HG03460 (cell line): Measurements from ENCODE around the gene MINAR1.
"Not testable (repeated sequence)": the region's sequence is repeated elsewhere in the genome, so short reads cannot be mapped to it uniquely, and the experiment has no call there.

ENCODE experiments used
- ATAC-seq: cut with Tn5 transposase; IDR thresholded peaks from one replicate; pipeline ENCODE4 v1.9.1; 2021; ENCODE audit not compliant: unreplicated experiment

MINAR1 gene, protein sequence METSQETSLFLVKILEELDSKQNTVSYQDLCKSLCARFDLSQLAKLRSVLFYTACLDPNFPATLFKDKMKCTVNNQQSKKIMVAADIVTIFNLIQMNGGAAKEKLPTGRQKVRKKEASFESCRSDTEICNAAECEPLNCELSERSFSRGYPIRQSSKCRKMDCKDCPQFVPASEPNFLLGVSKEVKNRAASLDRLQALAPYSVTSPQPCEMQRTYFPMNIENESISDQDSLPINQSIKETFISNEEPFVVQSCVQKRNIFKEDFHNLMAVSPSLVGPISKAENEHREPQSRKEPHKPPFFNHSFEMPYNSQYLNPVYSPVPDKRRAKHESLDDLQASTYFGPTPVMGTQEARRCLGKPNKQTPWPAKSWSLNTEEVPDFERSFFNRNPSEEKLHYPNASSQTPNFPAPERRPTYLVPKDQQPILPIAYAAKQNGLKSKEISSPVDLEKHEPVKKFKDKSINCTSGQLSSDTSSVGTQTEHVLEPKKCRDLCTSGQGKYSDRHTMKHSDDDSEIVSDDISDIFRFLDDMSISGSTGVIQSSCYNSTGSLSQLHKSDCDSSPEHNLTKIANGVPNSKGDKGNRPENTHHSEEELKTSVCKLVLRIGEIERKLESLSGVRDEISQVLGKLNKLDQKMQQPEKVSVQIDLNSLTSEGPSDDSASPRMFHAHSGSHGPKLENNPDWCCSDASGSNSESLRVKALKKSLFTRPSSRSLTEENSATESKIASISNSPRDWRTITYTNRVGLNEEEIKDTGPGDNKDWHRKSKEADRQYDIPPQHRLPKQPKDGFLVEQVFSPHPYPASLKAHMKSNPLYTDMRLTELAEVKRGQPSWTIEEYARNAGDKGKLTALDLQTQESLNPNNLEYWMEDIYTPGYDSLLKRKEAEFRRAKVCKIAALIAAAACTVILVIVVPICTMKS

DNA sequence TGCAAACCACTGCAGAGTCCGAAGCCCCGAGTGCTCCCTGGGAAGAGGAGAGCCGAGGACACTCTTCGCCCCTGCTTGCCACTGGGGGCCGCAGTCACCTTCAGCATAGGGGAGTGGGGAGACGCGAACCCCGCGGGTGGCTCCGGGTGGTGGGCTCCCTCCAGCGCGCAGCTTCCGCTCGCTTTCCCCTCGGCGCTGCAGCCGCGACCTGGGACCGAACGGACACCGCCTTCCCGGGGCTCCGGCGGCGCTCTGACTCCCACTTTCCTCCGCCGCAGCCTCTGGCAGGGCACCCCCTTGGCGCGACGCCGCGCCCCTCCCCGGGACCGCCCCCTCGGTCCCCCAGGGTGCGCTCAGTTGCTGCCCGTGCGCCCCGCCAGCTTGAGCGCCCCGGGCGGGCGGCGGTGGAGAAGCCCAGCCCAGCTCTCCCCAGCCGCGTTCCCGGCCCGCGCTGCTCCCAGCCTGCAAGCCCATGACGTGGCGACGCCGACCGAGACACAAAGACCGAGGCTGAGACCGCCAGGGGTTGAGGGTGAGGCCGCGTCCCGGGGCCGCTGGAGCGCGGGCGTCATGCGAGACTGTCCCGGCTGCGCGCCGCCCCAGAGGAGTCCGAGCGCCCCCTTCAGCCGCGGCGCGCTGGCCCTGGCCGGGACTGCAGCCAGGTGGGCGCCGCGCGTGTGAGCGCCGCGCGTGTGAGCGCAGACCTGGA is at the start of gene MINAR1:
MINAR1 (plus strand) TSS at position 701 of the 709 bp plus-strand sequence. CDS start 23,812 bp downstream, outside the sequence.
- ATAC-seq, result no peak

DNA sequence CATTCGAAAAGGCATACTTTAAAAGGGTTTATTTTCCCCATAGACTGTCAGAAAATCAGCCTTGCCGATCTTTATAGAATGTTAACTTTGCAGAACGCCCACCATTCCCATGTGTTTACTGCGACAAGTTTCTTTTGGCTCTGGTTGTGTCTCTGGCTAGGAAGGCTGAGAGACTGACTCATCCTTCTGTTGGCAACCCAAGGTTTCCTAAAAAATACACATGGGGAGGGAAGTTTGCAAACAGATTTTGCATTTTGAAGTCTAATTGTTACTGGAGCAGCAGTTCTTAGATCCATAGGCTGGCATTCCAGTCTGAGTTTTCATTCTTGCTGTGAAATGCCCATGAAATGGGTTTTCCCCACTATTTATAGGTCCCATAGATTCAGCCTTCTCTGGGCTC is 37.9 kb upstream of the MINAR1 start:
- no peak for ATAC-seq

DNA sequence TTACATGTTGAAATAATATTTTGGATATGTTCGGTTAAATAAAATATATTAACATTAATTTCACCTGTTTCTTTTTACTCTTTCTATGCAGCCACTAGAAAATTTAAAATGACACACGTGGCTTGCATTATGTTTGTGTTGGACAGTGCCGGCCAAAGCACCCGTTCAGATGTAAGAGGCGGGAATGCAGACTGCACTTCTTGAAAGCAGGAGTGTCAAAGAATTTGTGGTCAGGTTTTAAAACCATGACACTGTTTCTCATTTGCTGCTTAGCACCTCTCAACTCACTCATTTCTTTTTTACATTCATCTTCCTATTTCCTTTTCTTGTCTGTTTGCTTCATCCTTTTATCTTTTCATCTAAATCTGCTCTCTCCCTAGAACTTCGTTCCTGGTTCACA is 35.3 kb upstream of the MINAR1 start:
- ATAC-seq, result no peak

DNA sequence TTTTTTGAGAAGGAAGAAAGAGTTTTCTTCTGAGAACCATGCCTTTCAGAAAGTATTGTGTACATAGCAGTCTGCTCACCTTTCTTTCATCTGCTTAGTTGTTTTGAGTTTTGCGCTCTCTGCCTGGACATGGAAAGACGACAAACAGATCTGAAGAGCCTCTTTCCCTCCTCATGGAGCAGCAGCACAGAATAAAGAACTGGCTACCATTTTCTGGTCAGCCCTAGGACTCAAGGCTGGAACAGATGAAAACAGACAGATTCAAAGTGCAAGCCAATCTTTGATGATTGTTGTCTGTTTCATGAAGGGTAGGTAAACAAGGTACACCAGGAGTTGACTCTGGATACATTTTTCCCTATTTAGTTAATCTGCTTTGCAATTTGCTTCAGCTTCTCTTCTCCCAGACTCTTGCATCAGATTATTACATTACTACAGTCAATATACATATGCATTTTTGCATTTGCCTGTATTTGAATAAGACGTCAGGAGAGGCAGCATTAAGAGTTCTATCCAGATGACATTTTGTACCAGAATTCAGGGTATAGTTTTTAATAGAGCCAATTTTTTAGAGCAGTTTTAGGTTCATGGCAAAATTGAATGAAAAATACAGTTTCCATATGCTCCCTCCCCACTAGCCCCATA is 34.7 kb upstream of the MINAR1 start:
- no peak for ATAC-seq

DNA sequence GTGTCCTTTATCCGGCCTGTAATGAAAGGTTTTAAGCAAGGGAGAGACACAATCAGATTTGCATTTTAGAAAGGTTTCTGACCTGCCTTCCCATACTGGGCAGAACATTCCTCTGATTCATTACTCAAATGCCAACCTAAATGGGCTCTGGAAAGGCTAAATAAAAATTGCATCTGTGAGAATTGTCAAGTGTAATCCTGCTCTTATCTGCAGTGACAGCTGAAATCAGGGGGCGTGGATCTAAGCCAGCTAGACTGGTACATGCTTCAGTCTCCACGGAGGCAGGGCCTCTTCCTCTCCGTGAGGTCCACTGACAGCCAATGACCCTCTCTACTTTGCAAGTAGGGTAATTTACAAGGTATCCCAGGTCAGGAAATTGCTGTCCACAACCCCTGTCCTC is 32.5 kb upstream of the MINAR1 start:
- no peak for ATAC-seq

DNA sequence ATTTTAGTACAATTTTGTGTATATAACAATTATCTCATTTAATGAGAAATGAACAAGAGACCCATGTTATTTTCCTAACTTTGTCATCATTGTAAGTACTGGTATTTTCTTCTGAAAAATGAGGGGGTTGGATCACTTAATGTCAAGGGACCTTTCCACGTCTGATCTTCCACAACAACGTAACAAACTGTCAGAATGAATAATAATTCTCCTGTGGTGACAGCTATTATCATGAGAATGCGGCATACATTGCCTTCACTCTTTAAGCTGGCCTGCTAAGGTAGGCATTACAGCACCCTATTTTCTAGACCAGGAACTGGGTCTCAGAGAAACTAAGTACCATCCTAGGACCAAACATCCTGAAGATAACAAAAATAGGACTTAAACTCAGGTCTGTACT is 31.5 kb upstream of the MINAR1 start:
- ATAC-seq, result no peak

DNA sequence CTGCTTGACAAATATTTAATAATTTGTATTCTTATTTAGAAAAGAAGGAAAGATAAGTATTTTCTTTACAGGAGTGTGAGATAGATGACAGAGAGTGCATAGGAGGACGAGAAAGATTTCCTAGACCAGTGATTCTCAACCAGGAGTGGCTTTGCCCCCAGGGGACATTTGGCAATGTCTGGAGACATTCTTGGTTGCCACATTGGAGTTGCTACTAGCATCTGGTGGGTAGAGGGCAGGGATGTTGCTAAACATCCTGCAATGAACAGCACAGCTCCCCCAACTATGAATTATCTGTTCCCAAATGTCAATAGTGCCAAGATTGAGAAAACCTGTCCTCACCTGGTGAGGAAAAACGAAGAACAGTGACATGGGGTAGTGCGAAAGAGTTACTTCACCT is 30.8 kb upstream of the MINAR1 start:
- ATAC-seq, result no peak

DNA sequence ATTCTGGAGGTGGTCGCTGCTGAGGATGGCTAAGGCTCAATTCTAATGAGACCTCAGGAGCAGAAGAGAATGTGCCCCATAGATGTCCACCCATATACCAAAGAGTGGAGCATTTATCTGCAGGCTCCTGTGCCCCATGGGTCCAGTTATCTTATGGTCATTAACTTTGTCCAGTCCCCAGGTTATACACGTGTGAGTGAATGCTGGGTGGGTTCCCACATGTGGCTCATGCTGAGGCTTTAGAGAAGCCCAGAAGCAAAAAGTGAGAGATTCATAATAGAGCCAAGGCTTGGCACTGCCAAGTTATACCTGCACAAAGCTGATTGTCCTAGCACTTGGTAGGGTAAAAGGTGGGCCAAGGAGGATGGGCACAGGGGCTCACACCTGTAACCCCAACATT is 30.0 kb upstream of the MINAR1 start:
- no peak for ATAC-seq

DNA sequence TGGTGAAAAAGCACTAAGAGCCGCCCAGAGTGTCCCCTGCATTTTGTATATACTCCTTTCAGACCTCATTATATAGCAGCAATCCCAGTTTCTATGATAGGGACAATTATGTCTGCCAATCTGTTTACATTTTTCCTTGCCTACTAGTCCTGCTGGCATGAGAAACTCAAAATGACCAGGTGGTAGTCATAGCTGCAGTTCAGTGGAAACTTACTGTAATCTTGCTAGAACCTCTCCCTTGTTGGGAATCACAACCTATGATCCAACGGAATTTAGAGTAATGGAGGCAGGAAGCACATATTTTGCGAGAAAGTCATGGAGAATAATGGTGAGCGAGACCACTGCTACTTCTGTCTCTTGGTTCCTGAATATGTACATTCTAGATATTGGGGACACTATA is 28.6 kb upstream of the MINAR1 start:
- no peak for ATAC-seq

DNA sequence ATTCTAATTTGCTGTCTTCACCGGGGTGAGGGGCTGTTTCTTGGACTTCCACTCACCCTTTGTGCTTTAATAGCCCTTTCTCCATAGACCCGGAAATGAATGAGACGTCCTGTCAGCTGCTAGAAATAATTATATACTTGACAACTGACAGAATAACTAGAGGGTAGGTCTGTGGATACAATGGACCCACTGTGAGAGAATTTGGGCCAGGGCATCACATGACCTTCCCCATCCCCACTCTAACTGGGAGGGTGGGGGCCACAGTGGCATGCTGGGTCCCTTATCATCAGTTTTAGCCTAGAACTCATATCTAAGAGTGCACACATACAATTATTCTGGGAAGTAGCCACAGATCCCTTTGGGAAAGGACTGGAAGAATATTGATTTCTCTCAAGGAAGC is 25.9 kb upstream of the MINAR1 start:
- no peak for ATAC-seq

DNA sequence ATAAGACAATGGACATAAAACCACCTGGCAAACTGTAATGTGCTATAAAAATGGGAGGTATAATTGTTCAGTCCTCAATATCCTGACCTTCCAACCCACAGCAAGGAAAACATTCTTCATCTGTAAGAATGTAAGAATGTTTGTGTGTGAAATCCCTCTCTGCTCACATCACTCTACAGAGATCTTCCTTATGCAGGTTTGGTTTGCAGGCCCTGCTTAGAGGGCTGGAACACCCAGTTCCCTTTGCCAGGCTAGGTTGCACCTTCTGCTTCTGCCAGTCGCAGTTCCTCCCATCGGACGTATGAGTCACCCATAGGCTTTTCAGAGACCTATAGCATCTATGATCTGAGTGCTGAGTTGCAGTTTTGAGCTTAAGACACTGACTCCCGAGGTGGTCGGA is 24.1 kb upstream of the MINAR1 start:
- ATAC-seq, result no peak

DNA sequence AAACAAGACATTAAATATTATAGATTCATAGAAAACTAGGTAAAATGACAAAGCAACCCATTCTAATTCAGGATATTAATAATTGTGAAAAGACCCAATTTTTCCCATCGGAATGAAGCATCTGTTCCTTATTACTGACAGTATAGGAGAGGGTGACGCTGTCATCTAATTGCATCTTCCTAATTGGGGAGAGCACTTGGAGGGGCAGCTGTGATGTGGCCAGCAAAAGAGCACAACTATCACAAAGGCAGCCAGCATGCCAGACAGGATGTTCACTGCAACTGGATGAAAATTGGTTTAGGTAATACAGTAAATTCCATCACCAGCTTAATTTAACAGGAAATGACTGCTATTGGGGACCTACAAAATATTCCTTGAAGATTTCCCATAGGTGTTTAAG is 21.9 kb upstream of the MINAR1 start:
- ATAC-seq, result no peak

DNA sequence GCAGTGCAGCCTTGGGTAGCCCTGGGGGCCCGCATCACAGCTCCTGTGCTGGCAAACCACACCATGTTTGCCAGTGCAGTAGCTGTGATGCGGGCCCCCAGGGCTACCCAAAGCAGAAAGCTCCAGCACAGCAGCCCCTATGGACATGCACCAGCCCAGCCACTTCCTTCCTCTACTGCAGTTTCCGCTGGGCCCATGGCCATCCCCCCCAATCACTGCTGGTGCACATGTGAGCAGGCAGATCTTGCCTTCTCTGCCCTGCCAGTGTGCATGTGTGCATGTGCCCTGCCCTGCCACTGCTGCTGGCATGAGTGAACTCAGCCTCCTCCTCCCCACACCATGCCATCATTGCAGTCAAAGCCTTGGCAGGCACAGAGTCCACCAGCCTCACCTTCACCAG is 20.1 kb upstream of the MINAR1 start:
- ATAC-seq, result no peak

DNA sequence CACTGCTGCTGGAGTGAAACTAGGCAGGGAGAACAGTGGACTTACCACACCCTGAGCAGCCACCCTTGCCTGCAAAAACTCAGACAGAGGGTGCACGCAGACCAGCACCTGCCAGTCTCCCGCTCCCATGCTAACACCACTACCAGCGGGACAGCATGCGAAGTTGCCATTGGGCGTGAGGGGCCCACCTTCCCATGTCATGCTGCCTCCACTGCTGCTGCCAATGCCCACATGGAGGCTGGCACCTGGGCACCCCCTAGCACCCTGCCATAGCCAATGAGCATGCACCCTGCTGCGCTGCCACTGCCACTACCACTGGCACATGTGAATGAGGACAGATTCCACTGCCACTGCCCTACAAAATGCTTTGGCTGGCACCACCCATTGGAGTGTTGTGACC is 19.7 kb upstream of the MINAR1 start:
- no peak for ATAC-seq

DNA sequence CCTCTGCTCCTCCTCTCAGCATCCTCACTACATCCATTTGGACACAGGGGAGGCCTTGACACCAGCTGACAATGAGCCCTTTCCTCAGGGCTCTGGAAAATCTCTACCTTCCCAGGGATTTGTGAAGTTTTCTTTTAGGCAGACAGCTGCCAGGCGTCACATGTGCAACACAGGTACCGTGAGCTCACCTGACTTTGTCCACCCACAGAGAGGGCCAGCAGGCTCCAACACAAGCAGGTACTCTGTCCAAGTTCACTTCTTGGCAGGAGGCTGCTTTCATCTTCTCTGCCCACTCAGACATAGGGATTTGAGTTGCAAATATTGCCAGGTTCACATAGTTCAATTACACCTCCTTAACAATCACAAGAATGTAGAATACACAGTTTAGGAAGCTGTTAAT is 15.3 kb upstream of the MINAR1 start:
- no peak for ATAC-seq

DNA sequence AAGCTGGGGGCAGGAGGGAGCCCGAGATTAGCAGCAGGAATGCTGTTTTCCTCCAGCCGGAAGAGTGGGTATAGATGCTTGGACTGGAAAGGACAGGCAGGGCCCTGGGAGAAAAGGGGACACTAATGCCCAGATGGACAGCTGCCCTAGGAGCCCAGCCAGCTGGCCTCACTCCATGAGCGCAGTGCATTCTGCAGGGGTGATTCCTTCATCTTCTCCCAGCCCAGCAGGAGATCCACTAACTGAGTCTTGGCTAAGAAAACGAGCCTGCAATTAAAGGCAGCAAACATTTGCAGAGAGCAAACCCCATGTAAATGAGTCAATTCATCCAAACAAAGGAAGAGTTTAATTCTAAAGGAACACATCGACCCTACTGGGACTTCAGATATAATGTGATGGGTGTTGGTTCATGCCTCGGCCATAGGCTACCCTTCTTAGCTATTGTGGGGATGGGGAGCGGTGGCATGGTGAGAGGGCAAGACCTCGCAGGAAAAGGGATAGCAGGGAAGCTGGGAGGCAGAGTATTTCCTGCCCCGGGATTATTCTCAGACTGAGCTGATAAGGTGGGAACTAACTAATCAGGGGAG is 13.3 kb upstream of the MINAR1 start:
- no peak for ATAC-seq

DNA sequence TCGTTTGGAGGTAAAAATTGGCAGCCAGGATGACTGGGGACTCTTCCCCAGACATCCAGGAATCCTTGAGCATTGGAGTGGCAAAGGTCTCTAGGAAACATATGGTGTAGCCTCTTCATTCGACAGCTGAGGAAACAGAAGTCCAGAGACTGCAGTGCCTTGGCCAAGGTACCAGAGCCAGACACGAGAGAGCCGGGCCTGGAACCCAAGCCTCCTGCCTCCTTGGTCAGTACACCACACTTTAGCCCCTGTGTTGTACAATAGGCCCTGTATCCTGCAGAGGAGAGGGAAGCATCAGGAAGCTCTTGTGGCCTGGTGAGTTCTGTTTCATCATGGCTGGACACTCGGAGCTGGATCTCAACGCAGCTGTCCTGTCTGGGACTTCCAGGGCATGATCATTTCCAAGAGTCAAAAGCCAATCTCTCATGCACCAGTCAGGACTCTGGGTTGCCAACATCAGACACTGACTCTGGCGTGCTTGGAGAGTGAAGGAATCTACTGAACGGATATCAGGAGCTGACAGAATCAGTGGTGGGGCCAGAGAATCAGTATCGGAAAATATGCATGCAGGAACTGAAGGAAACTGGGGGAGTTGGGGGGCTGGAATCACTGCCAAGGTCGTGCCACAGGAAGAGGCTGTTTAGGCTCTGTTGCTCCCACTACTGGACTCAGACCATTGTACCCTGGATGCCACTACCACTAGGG is 6.4 kb upstream of the MINAR1 start:
- ATAC-seq, result no peak

DNA sequence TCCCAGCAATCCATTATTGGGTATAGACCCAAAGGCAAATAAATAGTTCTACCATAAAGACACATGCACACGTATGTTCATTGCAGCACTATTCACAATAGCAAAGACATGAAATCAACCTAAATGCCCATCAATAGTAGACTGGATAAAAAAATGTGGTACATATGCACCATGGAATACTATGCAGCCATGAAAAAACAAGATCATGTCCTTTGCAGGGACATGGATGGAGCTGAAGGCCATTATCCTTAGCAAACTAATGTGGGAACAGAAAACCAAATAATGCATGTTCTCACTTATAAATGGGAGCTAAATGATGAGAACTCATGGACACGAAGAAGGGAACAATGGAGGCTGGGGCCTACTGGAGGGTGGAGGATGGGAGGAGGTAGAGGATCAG is 5.2 kb upstream of the MINAR1 start:
- ATAC-seq, result not testable (repeated sequence)

DNA sequence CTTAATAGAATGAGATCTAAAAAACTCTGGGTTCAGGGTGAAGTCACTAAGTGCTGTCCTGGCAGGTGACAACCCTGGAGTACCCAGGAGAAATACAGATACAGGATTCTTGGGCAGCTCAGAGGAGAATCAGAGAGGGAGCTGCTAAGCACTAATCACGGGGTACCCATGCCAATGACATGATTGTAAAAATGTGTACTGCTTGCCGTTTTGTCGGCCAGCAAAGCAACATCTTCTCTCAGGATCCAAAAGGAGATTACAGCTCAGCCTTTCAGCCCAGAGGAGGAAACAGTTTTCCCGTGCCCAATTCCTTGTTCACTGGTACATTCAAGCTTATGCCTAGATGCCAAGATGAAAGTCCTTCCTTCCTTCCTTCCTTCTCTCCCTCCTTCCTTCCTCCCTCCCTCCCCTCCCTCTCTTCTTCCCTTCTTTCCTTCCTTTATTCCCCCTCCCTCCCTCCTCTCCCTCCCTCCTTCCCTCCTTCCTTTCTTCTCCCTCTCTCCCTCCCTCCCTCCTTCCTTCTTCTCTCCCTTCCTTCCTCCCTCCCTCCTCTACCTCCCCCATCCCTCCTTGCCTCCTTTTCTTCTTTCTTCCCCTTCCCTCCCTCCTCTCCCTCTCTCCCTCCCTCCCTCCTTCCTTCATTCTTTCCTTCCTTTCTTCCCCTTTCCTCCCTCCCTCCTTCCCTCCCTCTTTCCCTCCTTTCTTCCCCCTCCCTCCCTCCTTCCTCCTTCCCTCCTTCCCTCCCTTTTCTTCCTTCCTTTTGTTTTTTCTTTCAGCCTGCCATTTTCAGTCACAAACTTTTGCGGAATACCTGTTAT is 4.1 kb upstream of the MINAR1 start:
- ATAC-seq, result no peak
